CD4-positive, alpha-beta T cell treated with Interferon alpha-2 for 1 hour (primary cell): ENCODE data around the gene ASPSCR1.

ENCODE experiments used
- DNase-seq, 2 donors: peaks; one replicate each; pipeline ENCODE4 v3.0.0-alpha.2; 2020 to 2022

ASPSCR1 gene

GRCh38 chr17:81984773-81985410 lies 7.5 kb downstream of the ASPSCR1 start:
- DNase-seq = no peak

- DNase-seq = no peak
These were observed 9.2 kb downstream of the ASPSCR1 start for GRCh38 chr17:81986606-81987005.

GRCh38 chr17:81987161-81987770 lies 9.8 kb downstream of the ASPSCR1 start:
- no peak for DNase-seq

GRCh38 chr17:81990836-81991683 lies 13.6 kb downstream of the ASPSCR1 start:
- DNase-seq = no peak

- no peak for DNase-seq
These were observed 14.4 kb downstream of the ASPSCR1 start for GRCh38 chr17:81991684-81992305.

- no peak for DNase-seq
These were observed 15.1 kb downstream of the ASPSCR1 start for GRCh38 chr17:81992306-81993102.

GRCh38 chr17:81993729-81994592 lies 16.5 kb downstream of the ASPSCR1 start:
- no peak for DNase-seq

- DNase-seq = no peak
These were observed 17.4 kb downstream of the ASPSCR1 start for GRCh38 chr17:81994593-81995462.

- DNase-seq = no peak
These were observed 18.2 kb downstream of the ASPSCR1 start for GRCh38 chr17:81995463-81996231.

- no peak for DNase-seq
These were observed 18.9 kb downstream of the ASPSCR1 start for GRCh38 chr17:81996232-81996756.

- no peak for DNase-seq
These were observed 19.5 kb downstream of the ASPSCR1 start for GRCh38 chr17:81996757-81997441.

- DNase-seq = no peak
These were observed 20.8 kb downstream of the ASPSCR1 start for GRCh38 chr17:81998212-81998611.

- DNase-seq = no peak
These were observed 21.4 kb downstream of the ASPSCR1 start for GRCh38 chr17:81998691-81999438.

GRCh38 chr17:81999587-81999975 lies 22.2 kb downstream of the ASPSCR1 start:
- DNase-seq = no peak

GRCh38 chr17:81999976-82000802 lies 22.8 kb downstream of the ASPSCR1 start:
- DNase-seq = no peak

GRCh38 chr17:82000803-82001570 lies 23.6 kb downstream of the ASPSCR1 start:
- no peak for DNase-seq
